HG02943 (cell line): Measurements from ENCODE around the gene FBLN2.

ENCODE experiments used
- ATAC-seq: cut with Tn5 transposase; IDR thresholded peaks from one replicate; pipeline ENCODE4 v1.9.1; 2021; ENCODE audit warnings: mild to moderate bottlenecking, low read depth, moderate library complexity; ENCODE audit not compliant: unreplicated experiment

The FBLN2 gene

GRCh38 chr3:13529196-13530112 is 19.5 kb upstream of the FBLN2 start:
- no peak for ATAC-seq

- no peak for ATAC-seq
Measured at GRCh38 chr3:13530241-13531009, 18.5 kb upstream of the FBLN2 start.

- ATAC-seq, result no peak
Measured at GRCh38 chr3:13532085-13532484, 16.8 kb upstream of the FBLN2 start.

GRCh38 chr3:13532631-13533030 is 16.3 kb upstream of the FBLN2 start:
- ATAC-seq, result no peak

GRCh38 chr3:13533885-13534301 is 15.0 kb upstream of the FBLN2 start:
- ATAC-seq, result no peak

- ATAC-seq, result no peak
Measured at GRCh38 chr3:13535526-13535875, 13.4 kb upstream of the FBLN2 start.

GRCh38 chr3:13535905-13536304 is 13.0 kb upstream of the FBLN2 start:
- ATAC-seq, result no peak

- no peak for ATAC-seq
Measured at GRCh38 chr3:13536432-13536831, 12.5 kb upstream of the FBLN2 start.

- ATAC-seq, result no peak
Measured at GRCh38 chr3:13536832-13537231, 12.1 kb upstream of the FBLN2 start.

GRCh38 chr3:13537244-13537908 is 11.5 kb upstream of the FBLN2 start:
- ATAC-seq, result no peak

GRCh38 chr3:13537909-13538296 is 11.0 kb upstream of the FBLN2 start:
- no peak for ATAC-seq

- no peak for ATAC-seq
Measured at GRCh38 chr3:13538520-13539291, 10.2 kb upstream of the FBLN2 start.

- no peak for ATAC-seq
Measured at GRCh38 chr3:13539292-13539638, 9.7 kb upstream of the FBLN2 start.

- no peak for ATAC-seq
Measured at GRCh38 chr3:13539671-13540070, 9.3 kb upstream of the FBLN2 start.

GRCh38 chr3:13540297-13540995 is 8.5 kb upstream of the FBLN2 start:
- ATAC-seq, result no peak

GRCh38 chr3:13541691-13542090 is 7.2 kb upstream of the FBLN2 start:
- no peak for ATAC-seq

- no peak for ATAC-seq
Measured at GRCh38 chr3:13542142-13542541, 6.8 kb upstream of the FBLN2 start.

GRCh38 chr3:13543253-13543652 is 5.7 kb upstream of the FBLN2 start:
- no peak for ATAC-seq

GRCh38 chr3:13544293-13544831 is 4.6 kb upstream of the FBLN2 start:
- ATAC-seq, result no peak
